GM12864 (cell line): ENCODE results near the gene TBX5.

Source experiments
- DNase-seq: peaks from one replicate; pipeline ENCODE4 v3.0.0-alpha.2; 2011; ENCODE audit warnings: low read depth
- H3K4me3 ChIP-seq: 2 replicates; pipeline ENCODE4 v1.5.1; 2011; ENCODE audit warnings: mild to moderate bottlenecking, low read depth, low read length, control low read depth
- TF ChIP-seq, protein P1 (sequence below): IDR thresholded peaks from 2 replicates; pipeline ENCODE4 v1.5.1; 2011; ENCODE audit warnings: low read depth, mild to moderate bottlenecking, moderate library complexity, low read length, control low read depth, inconsistent platforms; ENCODE audit errors: missing control alignments

TBX5 gene

GRCh38 chr12:114341635-114342034 lies 64.3 kb downstream of the TBX5 start:
- DNase-seq: no peak
- H3K4me3 ChIP-seq: no peak overlapping the region
- TF ChIP-seq, protein P1, sequence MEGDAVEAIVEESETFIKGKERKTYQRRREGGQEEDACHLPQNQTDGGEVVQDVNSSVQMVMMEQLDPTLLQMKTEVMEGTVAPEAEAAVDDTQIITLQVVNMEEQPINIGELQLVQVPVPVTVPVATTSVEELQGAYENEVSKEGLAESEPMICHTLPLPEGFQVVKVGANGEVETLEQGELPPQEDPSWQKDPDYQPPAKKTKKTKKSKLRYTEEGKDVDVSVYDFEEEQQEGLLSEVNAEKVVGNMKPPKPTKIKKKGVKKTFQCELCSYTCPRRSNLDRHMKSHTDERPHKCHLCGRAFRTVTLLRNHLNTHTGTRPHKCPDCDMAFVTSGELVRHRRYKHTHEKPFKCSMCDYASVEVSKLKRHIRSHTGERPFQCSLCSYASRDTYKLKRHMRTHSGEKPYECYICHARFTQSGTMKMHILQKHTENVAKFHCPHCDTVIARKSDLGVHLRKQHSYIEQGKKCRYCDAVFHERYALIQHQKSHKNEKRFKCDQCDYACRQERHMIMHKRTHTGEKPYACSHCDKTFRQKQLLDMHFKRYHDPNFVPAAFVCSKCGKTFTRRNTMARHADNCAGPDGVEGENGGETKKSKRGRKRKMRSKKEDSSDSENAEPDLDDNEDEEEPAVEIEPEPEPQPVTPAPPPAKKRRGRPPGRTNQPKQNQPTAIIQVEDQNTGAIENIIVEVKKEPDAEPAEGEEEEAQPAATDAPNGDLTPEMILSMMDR: no peak

DNA sequence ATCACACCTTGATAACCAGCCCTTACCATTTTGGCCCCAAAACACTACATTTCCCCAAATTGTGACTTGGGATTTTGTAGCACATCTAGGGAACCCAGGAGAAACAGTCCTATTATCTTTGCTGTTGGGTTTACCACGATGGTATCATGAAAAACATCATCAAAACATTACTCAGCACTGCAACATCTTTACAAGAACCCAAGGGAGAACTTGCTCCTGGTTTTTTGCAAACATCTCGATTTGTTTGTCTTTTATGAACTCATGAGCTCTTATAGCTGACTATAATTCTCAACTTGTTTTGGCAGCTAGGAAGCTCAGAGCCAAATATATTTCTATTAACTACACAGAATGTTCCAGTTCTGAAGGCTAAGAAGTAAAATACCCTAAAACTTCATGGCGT lies 65.7 kb downstream of the TBX5 start:
- TF ChIP-seq, protein P1: no peak
- no peak for DNase-seq
- no peak overlapping the region for H3K4me3 ChIP-seq

- no peak overlapping the region for H3K4me3 ChIP-seq
- DNase-seq: no peak
- TF ChIP-seq, protein P1: no peak
Measured at GRCh38 chr12:114339626-114340025, 66.3 kb downstream of the TBX5 start.

GRCh38 chr12:114335607-114336006 lies 70.3 kb downstream of the TBX5 start:
- TF ChIP-seq, protein P1: no peak
- no peak for DNase-seq
- no peak overlapping the region for H3K4me3 ChIP-seq

GRCh38 chr12:114334395-114334794 lies 71.5 kb downstream of the TBX5 start:
- H3K4me3 ChIP-seq: no peak overlapping the region
- no peak for DNase-seq
- TF ChIP-seq, protein P1: no peak

GRCh38 chr12:114328292-114328691 lies 77.7 kb downstream of the TBX5 start:
- H3K4me3 ChIP-seq: no peak overlapping the region
- DNase-seq: no peak
- TF ChIP-seq, protein P1: no peak

DNA sequence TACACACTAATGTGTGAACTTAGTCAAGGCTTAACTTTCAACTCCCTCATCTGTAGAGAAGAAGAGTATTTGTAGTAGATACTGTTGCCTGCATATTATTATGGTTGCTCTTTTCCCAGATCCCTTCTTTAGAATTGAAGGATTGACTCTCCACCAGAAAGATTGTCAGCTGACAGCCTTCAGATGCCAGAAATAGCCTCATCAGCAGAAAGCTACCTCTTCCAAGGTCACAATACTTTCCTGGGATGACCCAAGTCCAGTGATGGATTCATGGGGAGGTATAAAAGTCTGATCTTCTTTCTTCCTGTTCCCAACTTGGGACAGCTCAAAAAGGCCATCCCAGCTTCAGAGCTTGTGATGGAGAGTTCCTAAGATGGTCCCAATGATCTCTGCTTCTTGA lies 78.2 kb downstream of the TBX5 start:
- no peak overlapping the region for H3K4me3 ChIP-seq
- TF ChIP-seq, protein P1: no peak
- DNase-seq: no peak
